A673 (cell line): ENCODE results near the gene NRBP1. TPM values are rescaled to one million over a fixed set of nuclear protein-coding genes. Genes with fewer than 3 reads are reported as not detected.

Experiments
- BruUV-seq: library from RNA; stranded (reverse); fragments of 400-500 nt; replicated peaks from 2 replicates; lab custom pipeline; 2021; lab: Mats Ljungman, UMichigan
- CTCF ChIA-PET: fragments of 300-600 bp; sonication (Branson Sonifier 250); formaldehyde crosslinking; loops from one replicate; lab custom pipeline; 2022; ENCODE audit warnings: antibody characterized with exemption; lab: Charles Lee
- POLR2A ChIA-PET: fragments of 300-600 bp; sonication (Branson Sonifier 250); formaldehyde crosslinking; loops from one replicate; lab custom pipeline; 2022; ENCODE audit warnings: antibody characterized with exemption; ENCODE audit not compliant: low non-redundant PET; lab: Charles Lee
- DNase-seq: peaks from one replicate; pipeline ENCODE4 v3.0.0-alpha.2; 2015; ENCODE audit warnings: low spot score
- H3K27ac ChIP-seq: fragments of 200-600 bp; sonication (generic); 2 replicates; pipeline ENCODE4 v1.5.1; 2016; ENCODE audit warnings: mixed run types, low read depth, mild to moderate bottlenecking, mixed read lengths, antibody characterized with exemption, low read length; ENCODE audit not compliant: poor library complexity, severe bottlenecking
- H3K27me3 ChIP-seq: fragments of 200-600 bp; sonication (generic); replicated peaks from 2 replicates; pipeline ENCODE4 v1.6.1; 2017; ENCODE audit warnings: mixed run types, low read depth, mild to moderate bottlenecking, mixed read lengths, antibody characterized with exemption, low read length; ENCODE audit not compliant: insufficient read depth, poor library complexity
- H3K36me3 ChIP-seq: fragments of 200-600 bp; sonication (generic); 2 replicates; pipeline ENCODE4 v1.6.1; 2016; ENCODE audit warnings: mixed run types, mild to moderate bottlenecking, mixed read lengths, antibody characterized with exemption, low read length; ENCODE audit not compliant: insufficient read depth, poor library complexity, severe bottlenecking
- H3K4me1 ChIP-seq: fragments of 200-600 bp; sonication (generic); 2 replicates; pipeline ENCODE4 v1.6.1; 2017; ENCODE audit warnings: mixed run types, mild to moderate bottlenecking, mixed read lengths, antibody characterized with exemption, low read length; ENCODE audit not compliant: insufficient read depth, poor library complexity, severe bottlenecking
- H3K4me3 ChIP-seq: fragments of 200-600 bp; sonication (generic); 2 replicates; pipeline ENCODE4 v1.5.1; 2016; ENCODE audit warnings: low read depth, mixed run types, mild to moderate bottlenecking, mixed read lengths, low read length; ENCODE audit not compliant: poor library complexity, severe bottlenecking
- H3K9me3 ChIP-seq: fragments of 200-600 bp; sonication (generic); 2 replicates; pipeline ENCODE4 v1.6.1; 2016; ENCODE audit warnings: mixed run types, low read depth, mild to moderate bottlenecking, mixed read lengths, antibody characterized with exemption, low read length; ENCODE audit not compliant: poor library complexity, severe bottlenecking
- EZH2 ChIP-seq: fragments of 200-600 bp; sonication (generic); IDR thresholded peaks from 2 replicates; pipeline ENCODE4 v1.6.1; 2017; ENCODE audit warnings: borderline replicate concordance, low read depth, mild to moderate bottlenecking, mixed read lengths, antibody characterized with exemption, low read length; ENCODE audit not compliant: poor library complexity, severe bottlenecking
- intact Hi-C: fragments of 100-400 bp; cut with micrococcal nuclease; formaldehyde crosslinking; loops from one replicate; pipeline ENCODE4 v1.10.0; 2022; ENCODE audit not compliant: unreplicated experiment
- total RNA-seq: library from RNA; stranded (reverse); gene quantifications from 2 replicates; pipeline ENCODE4 v1.2.3, GENCODE V29; 2021
- TF ChIP-seq, protein P1 (sequence below): fragments of 300-800, 200-600 bp; sonication (generic); conservative IDR thresholded peaks from 2 replicates; pipeline ENCODE4 v1.5.1; 2017; ENCODE audit warnings: low read depth, mild to moderate bottlenecking, antibody characterized with exemption, low read length, moderate library complexity, mixed read lengths

The NRBP1 gene
- total RNA-seq, 1 experiment from 2014 or later = 93.0 TPM

DNA sequence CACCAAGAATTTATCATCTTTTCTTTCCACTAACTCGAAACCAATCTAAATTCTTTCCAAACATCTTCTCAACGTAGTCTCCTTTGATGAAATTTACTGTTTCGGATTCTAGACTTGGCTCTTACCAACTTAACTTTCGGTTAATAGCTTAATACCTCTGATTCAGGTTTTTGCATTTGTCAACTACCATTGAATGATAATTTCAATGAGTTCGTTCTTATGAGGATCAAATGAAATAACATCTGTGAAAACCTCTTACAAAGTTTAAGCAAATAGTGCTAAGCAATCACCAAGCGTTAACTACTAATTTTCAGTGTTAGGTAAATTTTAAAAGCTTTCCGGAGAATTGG, 593 bp upstream of the NRBP1 start:
- POLR2A ChIA-PET = interaction anchor here (0.6 kb wide), 1 partner anchor 18 kb away, joined by 4 read pairs; the partner anchor contains the start of gene PPM1G
- Histone ChIP-seq H3K27ac (peak overlapping the region; percentile 85), H3K4me3 (peak overlapping the region; percentile 64), H3K9me3 (no peaks in the 10 kb centered on the region), H3K36me3 (peaks cover under 1% of the 10 kb centered on the region), H3K27me3 (no peaks in the 10 kb centered on the region), H3K4me1 (peaks cover 8% of the 10 kb centered on the region)
- no peak for DNase-seq
- intact Hi-C loops = loop anchor here (2.0 kb wide), 1 partner anchor 61 kb away; the partner anchor contains the start of gene IFT172
- TF ChIP-seq EZH2 = no peak
- TF ChIP-seq, protein P1, sequence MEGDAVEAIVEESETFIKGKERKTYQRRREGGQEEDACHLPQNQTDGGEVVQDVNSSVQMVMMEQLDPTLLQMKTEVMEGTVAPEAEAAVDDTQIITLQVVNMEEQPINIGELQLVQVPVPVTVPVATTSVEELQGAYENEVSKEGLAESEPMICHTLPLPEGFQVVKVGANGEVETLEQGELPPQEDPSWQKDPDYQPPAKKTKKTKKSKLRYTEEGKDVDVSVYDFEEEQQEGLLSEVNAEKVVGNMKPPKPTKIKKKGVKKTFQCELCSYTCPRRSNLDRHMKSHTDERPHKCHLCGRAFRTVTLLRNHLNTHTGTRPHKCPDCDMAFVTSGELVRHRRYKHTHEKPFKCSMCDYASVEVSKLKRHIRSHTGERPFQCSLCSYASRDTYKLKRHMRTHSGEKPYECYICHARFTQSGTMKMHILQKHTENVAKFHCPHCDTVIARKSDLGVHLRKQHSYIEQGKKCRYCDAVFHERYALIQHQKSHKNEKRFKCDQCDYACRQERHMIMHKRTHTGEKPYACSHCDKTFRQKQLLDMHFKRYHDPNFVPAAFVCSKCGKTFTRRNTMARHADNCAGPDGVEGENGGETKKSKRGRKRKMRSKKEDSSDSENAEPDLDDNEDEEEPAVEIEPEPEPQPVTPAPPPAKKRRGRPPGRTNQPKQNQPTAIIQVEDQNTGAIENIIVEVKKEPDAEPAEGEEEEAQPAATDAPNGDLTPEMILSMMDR = no peak
- BruUV-seq = TSS peak; percentile 94
- CTCF ChIA-PET = interaction anchor here (0.6 to 1.9 kb wide), 2 partner anchors 19 to 23 kb away, joined by 4 to 5 read pairs; partner anchors contain the start of gene PPM1G

DNA sequence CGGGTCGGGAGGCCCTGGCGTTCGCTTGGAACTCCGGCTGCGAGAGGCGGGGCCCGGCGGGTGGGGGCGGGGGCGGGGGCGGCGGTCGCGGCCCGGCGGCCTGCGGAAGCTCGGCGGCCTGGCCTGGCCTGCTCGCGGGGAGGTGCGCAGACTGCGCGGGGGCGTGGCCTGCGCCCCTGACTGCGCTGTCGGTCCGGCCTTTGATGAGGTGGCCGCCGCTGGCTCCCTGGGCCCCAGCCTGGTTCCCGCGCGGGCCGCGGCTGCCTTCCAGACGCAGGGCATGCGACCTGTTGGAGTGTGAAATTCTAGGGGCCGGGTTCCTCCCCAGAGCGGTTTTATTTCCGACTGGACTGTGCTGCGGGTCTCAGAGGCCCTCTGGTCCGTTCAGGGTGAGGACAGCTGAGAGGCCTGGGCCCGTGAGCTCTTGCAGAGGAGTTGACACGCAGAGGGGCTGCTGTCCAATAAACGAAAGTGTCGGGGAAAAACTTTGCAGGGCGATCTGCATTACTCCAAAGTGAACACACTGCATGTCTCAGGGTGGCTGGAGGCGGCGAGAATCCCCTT, 629 bp downstream of the NRBP1 start:
- ChIA-PET POLR2A (no interaction called here), CTCF (interaction anchor here (0.5 to 1.9 kb wide), 2 partner anchors 10 to 20 kb away, joined by 3 to 5 read pairs; partner anchors contain the start of gene PPM1G)
- Histone ChIP-seq H3K27me3 (no peaks in the 10 kb centered on the region), H3K9me3 (no peaks in the 10 kb centered on the region), H3K36me3 (peaks cover 12% of the 10 kb centered on the region), H3K27ac (peak overlapping the region; percentile 85), H3K4me3 (peak overlapping the region; percentile 64), H3K4me1 (peaks cover 8% of the 10 kb centered on the region)
- BruUV-seq = no TSS peak
- intact Hi-C loops = loop anchor here (2.0 kb wide), 1 partner anchor 60 kb away; the partner anchor contains the start of gene IFT172
- TF ChIP-seq EZH2 = no peak
- TF ChIP-seq, protein P1 = no peak
- peak; percentile 80 for DNase-seq

DNA sequence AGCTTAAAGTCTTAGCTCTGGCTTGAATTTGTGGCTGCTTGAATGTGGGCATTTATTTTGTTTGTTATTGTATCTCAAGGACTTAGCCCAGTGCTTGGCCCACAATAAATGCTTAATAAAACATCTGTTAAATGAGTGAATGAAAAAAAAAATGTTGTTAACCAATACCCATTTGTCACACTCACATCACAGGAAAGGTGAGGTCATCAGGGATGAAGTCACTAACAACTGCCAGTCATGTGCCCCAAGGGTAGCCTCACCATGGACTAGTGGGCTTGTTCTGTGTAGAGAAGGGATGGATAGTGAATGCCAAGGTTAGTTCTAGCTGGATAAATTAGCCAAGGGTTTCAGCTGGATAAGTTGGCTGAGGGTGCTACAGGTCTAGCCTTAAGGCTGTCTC, 3.0 kb downstream of the NRBP1 start:
- POLR2A ChIA-PET = no interaction called here

More for the DNA sequence above, 3.0 kb downstream of the NRBP1 start:
- Histone ChIP-seq H3K27ac (no peak overlapping the region), H3K27me3 (no peaks in the 10 kb centered on the region), H3K9me3 (no peaks in the 10 kb centered on the region), H3K36me3 (peaks cover 34% of the 10 kb centered on the region), H3K4me1 (peaks cover 8% of the 10 kb centered on the region), H3K4me3 (no peak overlapping the region)
- CTCF ChIA-PET = no interaction called here
- intact Hi-C loops = no loop called here
- BruUV-seq = no TSS peak
- TF ChIP-seq, protein P1 = no peak
- no peak for TF ChIP-seq EZH2
- peak; percentile 23 for DNase-seq
